Hypothalamus (tissue), 51 donors: ENCODE results near the gene RPL10.
A peak's percentile ranks its signal among the peaks of the same experiment; 100 is the strongest.
"Not testable (repeated sequence)": the region's sequence is repeated elsewhere in the genome, so short reads cannot be mapped to it uniquely, and the experiment has no call there.

Experiments
- DNase-seq, 51 donors: peaks; one replicate each; lab custom pipeline; 2025; lab: John Stamatoyannopoulos, UW

Gene RPL10

GRCh38 chrX:154374313-154375155 is 23.6 kb upstream of the RPL10 start, which contains the start of gene FLNA:
TSS of gene FLNA (minus strand) at chrX:154374634. CDS start at chrX:154371245, 3,389 bp downstream.
- peak in 6 of 51 donors; percentile 2 to 32 (median 24) for DNase-seq

- no peak for DNase-seq
Observed at GRCh38 chrX:154375156-154375504, 23.0 kb upstream of the RPL10 start.

GRCh38 chrX:154376774-154377173 is 21.4 kb upstream of the RPL10 start:
- DNase-seq = no peak

- DNase-seq = peak in 30 of 51 donors; percentile 5 to 99 (median 37)
Observed at GRCh38 chrX:154378059-154378798, 19.9 kb upstream of the RPL10 start.

GRCh38 chrX:154378799-154379568 is 19.2 kb upstream of the RPL10 start, which contains the start of gene EMD:
TSS of gene EMD (plus strand) at chrX:154379295. CDS start at chrX:154379485, 190 bp downstream.
- peak; percentile 63 to 100 (median 98) for DNase-seq

GRCh38 chrX:154379569-154379951 is 18.6 kb upstream of the RPL10 start:
- no peak for DNase-seq

- no peak for DNase-seq
Observed at GRCh38 chrX:154380153-154380552, 18.0 kb upstream of the RPL10 start.

- no peak for DNase-seq
Observed at GRCh38 chrX:154380787-154381186, 17.4 kb upstream of the RPL10 start.

GRCh38 chrX:154381271-154381670 is 16.9 kb upstream of the RPL10 start:
- DNase-seq = no peak

- no peak for DNase-seq
Observed at GRCh38 chrX:154382483-154383069, 15.6 kb upstream of the RPL10 start.

- DNase-seq = no peak
Observed at GRCh38 chrX:154383359-154384283, 14.6 kb upstream of the RPL10 start.

- peak in 4 of 51 donors; percentile 4 to 16 (median 16) for DNase-seq
Observed at GRCh38 chrX:154384284-154384892, 13.8 kb upstream of the RPL10 start.

GRCh38 chrX:154388094-154388493 is 10.1 kb upstream of the RPL10 start:
- not testable (repeated sequence) for DNase-seq

GRCh38 chrX:154388649-154389048 is 9.5 kb upstream of the RPL10 start:
- DNase-seq = not testable (repeated sequence)

- DNase-seq = not testable (repeated sequence)
Observed at GRCh38 chrX:154389812-154390747, 8.1 kb upstream of the RPL10 start.

- not testable (repeated sequence) for DNase-seq
Observed at GRCh38 chrX:154396363-154396762, 1.8 kb upstream of the RPL10 start.

GRCh38 chrX:154396973-154397887 is 947 bp upstream of the RPL10 start:
- peak in 27 of 51 donors; percentile 21 to 83 (median 58) for DNase-seq
